Fibroblast of skin of right quadriceps (primary cell): ENCODE data around the gene DBT.
"Not testable (repeated sequence)": the region's sequence is repeated elsewhere in the genome, so short reads cannot be mapped to it uniquely, and the experiment has no call there.

Experiments
- DNase-seq: peaks from one replicate; pipeline ENCODE4 v3.0.0-alpha.2; 2013

DBT gene

GRCh38 chr1:100250264-100250663 is 630 bp upstream of the DBT start:
- DNase-seq = no peak

DNA sequence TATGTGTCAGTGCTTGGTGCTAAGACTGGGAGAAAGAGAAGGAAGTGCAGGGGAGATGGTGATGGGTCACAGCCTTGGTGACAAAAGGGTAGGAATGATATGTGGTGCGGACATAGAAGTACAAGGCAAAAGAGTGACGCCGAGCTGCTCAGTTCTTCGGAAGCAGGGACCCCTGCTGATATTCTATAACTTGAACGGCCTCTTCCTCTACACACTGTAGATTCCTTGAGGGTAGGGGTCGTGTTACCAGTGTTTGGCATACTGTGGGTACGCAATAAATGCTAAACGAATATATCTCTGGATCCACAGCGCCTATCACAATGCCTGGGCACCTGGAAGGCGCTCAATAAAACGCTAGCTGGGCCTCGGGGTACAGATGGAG is 488 bp downstream of the DBT start:
- DNase-seq = no peak

GRCh38 chr1:100246738-100247137 is 2.9 kb downstream of the DBT start:
- DNase-seq = no peak

DNA sequence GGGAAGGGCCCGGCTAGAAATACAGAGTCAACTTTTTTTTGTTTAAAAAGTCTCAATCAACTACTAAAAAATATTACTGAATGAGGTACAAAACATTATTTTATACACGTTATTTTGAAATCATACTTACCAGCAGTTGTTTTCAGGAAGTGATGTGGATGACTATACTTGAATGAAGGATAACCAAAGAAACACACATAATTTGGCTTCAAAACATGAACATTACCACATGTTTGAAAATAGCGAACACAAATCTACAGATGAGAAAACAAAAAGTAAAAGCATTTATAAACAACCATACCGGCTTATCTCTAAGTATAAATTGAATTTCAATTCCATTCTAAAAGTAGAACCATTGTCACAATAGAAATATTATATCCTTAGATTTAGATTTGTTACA is 9.0 kb downstream of the DBT start:
- DNase-seq = no peak

DNA sequence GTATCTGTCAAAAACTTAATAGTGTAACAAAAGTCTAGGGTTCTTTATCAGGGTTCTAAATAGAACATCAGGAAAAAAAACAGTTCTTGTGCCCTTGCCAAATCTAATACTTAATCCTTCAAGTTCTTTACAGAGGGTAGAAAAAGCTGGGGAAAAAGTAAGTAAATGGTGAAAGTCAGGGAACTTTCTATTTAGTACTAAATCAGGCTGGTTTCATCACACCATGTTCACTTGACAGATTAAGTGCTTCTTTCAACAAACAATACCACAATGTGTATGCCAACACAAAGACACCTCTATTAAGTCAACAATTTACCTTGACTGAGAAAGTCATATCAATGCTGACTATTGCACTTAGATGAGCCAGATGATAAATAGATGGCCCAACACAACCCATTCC is 9.7 kb downstream of the DBT start:
- no peak for DNase-seq

DNA sequence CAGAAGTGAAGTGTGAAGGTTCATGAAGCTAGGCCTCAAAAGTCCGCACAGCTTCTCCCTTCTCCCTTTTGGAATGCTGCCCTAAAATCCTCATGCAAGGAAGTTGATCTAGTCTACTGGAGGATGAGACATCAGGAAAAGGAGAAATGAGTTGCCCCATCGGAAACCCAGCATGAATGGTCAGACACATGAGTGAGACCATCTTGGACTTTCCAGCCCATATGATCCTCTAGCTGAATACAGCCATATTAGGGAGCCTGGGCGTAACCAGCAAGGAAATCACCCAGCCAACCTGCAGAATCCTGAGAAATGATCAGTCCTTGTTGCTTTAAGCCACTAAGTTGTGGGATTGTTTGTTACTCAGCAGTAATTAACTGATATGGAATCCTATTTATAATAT is 12.5 kb downstream of the DBT start:
- no peak for DNase-seq

DNA sequence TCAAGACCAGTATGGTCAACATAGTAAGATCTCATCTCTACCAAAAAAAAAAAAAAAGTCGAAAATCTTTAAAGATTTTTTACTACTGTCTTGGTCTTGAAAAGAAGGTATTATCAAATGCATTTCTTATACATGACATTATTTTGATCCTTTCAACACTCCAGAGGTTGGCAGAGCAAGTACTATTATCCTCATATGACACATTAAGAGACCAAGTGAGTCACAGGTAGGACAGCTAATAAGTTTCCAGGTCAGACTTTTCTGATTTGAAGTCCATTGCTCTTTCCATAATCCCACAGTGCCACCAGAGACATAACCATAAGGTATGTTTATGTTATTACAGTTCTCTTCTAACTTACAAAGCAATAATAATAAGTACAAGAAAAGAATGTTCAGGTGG is 15.2 kb downstream of the DBT start:
- DNase-seq = no peak

DNA sequence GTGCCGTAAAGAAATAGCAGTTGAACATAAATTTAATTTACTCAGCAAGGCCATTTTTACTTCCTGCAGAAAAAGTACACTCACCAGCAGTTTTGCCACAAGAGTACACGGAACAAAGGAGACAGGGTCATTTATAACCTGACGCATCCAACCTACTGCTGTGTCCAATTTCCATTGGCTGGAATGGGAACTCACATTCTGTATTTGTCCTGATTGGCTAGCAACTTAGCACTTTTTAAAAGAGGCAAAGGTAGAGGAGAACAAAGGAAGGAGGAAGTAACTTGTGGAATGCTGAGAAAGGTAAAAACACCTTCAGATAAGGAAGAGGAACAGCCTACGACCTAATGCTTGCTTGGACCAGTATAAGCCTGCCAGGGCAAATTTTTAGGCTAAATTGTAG is 16.1 kb downstream of the DBT start:
- DNase-seq = not testable (repeated sequence)

- DNase-seq = no peak
Observed at GRCh38 chr1:100232156-100232555, 17.5 kb downstream of the DBT start.

GRCh38 chr1:100231721-100232120 is 17.9 kb downstream of the DBT start:
- no peak for DNase-seq

- DNase-seq = no peak
Observed at GRCh38 chr1:100230765-100231164, 18.9 kb downstream of the DBT start.

DNA sequence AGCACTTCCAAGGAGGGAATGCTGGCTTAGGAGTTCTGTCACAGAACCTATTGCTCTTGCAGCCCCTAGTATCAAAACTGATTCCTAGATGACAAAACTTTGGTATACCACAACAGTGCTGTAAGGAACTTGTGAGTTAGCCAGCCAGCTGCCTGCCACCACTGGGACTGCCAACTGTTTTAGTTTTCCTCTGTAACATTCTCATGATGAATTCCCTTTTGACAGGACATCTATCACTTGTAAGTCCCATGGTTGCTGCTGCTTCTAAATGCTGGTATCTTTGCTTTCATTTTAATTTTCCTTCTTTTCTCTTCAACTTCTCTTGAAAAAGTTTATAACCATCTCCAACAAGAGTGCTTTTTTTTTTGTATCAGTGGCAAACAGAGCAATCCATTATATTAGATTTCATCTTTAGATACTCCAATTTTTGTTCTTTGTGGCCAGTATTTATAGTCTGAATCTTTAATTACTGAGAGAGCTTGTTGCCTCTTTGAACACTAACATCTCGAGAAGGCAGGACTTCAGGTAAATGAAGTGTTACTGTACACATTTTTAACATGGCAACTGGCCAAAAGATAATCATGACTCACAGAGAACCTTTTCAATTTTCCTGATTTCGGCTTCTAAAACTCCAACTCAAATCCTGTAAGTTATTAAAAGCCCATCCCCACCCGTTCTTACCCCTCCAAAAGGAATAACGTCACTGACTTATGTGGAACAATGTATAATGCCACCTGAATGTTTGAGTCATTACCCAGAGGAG is 19.8 kb downstream of the DBT start:
- no peak for DNase-seq

DNA sequence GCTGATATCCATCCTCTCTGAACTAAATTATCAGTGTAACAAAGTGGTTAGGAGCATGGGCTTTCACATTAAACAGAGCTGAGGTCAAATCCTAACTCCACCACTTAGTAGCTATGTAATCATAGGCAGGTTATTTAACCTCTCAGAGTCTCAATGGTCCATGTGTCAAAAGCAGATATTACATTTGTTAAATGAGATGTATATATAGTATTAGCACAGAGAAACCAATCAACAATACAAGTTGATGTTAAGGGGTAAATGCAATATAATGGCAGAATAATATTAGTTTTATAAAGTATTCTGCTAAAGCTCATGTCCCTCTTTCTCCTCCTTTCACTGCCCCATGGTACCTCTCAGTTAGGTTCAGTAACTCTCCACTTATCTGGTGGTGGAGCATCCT is 27.2 kb downstream of the DBT start:
- no peak for DNase-seq

DNA sequence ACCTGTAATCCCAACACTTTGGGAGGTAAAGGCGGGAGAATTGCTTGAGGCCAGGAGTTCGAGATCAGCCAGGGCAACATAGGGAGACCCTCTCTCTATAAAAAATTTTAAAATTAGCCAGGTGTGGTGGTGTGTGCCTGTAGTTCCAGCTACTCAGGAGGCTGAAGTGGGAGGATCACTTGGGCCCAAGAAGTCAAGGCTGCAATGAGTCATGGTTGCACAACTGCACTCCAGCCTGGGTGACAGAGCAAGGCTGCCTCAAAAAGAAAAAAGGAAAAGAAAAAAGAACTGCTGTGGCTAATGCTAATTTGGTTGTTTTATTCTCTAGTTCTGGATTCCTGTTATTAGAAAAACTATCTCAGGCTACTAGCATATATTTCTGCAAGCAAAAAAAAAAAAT is 29.8 kb downstream of the DBT start:
- DNase-seq = no peak

DNA sequence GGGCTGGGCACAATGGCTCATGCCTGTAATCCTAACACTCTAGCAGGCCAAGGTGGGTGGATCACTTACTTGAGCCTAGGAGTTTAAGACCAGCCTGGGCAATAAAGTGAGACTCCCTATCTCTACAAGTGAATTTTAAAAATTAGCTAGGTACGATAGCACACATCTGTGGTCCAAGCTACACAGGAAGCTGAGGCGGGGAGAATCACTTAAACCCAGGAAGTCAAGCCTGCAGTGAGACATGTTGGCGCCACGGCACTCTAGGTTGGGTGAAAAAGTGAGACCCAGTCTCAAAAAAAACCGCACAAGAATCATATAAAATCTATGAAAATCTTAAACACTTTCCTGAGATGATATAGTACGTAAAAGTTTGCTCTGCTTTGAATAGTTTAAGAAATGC is 30.2 kb downstream of the DBT start:
- DNase-seq = no peak

- no peak for DNase-seq
Observed at GRCh38 chr1:100217834-100218233, 31.8 kb downstream of the DBT start.

DNA sequence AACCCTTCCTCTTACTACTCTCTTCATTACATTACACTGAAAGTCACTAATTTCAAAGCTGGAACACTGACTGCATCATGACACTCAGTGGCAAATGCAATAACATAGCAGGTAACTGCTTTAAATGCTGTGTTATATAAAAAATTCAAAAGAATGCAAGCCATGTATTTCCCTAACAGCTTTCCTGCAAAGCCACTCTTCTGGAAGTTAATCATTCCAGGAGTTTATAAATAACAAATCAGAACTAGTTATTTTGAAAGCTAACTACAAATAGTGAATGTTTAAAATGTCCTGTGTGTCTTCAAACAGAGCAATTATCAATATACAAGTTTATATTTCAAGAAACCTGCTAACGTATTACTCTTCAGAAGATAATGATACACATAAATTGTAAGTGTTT is 34.5 kb downstream of the DBT start:
- DNase-seq = no peak

DNA sequence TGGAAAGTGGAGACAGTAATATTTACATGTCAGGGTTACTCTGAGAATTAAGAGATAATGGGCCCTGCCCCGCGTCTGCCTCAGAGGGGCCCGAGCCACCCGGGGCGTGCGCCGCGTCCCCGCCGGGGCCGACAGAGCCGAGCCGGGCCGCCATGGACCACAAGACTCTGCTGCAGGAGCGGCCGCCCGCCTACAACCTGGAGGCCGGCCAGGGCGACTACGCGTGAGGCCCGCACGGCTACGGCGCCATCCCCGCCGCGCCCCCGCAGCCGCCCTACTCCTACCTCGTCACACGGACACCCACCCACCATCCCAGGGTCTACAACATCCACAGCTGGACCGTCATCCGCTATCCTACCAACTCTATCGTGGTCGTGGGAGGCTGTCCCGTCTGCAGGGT is 36.5 kb downstream of the DBT start:
- DNase-seq = no peak

DNA sequence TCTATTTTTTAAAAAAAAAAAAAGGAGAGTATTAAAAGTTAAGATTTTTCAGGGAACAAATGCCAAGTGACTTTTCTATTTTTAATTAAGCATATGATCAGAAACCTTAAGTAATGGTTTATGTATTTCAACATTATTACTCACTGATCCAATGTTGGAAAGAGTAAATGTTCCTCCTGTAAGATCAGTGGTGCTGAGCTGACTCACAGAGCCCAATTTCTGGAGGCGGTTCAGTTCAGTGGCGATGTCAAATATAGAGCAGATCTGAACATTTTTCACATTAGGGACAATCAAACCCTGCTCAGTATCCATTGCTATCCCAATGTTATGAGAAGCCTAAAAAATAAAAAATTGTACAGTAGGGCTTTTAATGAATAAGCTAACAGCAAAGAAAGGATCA is 43.3 kb downstream of the DBT start:
- DNase-seq = no peak

- not testable (repeated sequence) for DNase-seq
Observed at GRCh38 chr1:100205593-100205992, 44.0 kb downstream of the DBT start.

- not testable (repeated sequence) for DNase-seq
Observed at GRCh38 chr1:100205103-100205502, 44.5 kb downstream of the DBT start.

DNA sequence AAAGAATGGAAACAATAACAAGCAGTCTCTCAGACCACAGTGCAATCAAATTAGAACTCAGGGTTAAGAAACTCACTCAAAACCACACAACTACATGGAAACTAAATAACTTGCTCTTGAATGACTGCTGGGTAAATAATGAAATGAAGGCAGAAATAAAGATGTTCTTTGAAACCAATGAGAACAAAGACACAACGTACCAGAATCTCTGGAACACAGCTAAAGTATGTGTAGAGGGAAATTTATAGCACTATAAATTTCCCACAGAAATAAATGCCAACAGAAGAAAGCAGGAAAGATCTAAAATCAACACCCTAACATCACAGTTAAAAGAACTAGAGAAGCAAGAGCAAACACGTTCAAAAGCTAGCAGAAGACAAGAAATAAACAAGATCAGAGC is 46.9 kb downstream of the DBT start:
- not testable (repeated sequence) for DNase-seq

- DNase-seq = not testable (repeated sequence)
Observed at GRCh38 chr1:100200060-100200459, 49.6 kb downstream of the DBT start.

GRCh38 chr1:100198596-100198995 is 51.0 kb downstream of the DBT start:
- DNase-seq = no peak

- peak; percentile 54 for DNase-seq
Observed at GRCh38 chr1:100188617-100189016, 61.0 kb downstream of the DBT start.
